Osteocyte (in vitro differentiated cells): ENCODE measurements around the gene B3GAT1. TPM values are rescaled to one million over a fixed set of nuclear protein-coding genes. Genes with fewer than 3 reads are reported as not detected.

ENCODE experiments used
- DNase-seq: peaks from one replicate; pipeline ENCODE4 v3.0.0; 2021; ENCODE audit warnings: mixed read lengths; ENCODE audit not compliant: unreplicated experiment; ENCODE audit errors: extremely low spot score
- H3K27ac Mint-ChIP-seq: one replicate; pipeline ENCODE4 v1.8.0; 2021; ENCODE audit warnings: mild to moderate bottlenecking, mixed read lengths; ENCODE audit not compliant: unreplicated experiment
- H3K27me3 Mint-ChIP-seq: one replicate; pipeline ENCODE4 v1.8.0; 2021; ENCODE audit warnings: mixed read lengths; ENCODE audit not compliant: unreplicated experiment
- H3K36me3 Mint-ChIP-seq: one replicate; pipeline ENCODE4 v1.8.0; 2021; ENCODE audit warnings: mixed read lengths; ENCODE audit not compliant: unreplicated experiment
- H3K4me1 Mint-ChIP-seq: one replicate; pipeline ENCODE4 v1.8.0; 2021; ENCODE audit warnings: mixed read lengths; ENCODE audit not compliant: unreplicated experiment
- H3K4me3 Mint-ChIP-seq: one replicate; pipeline ENCODE4 v1.8.0; 2021; ENCODE audit warnings: mild to moderate bottlenecking, moderate library complexity, mixed read lengths; ENCODE audit not compliant: unreplicated experiment
- H3K9me3 Mint-ChIP-seq: one replicate; pipeline ENCODE4 v1.8.0; 2021; ENCODE audit warnings: mixed read lengths; ENCODE audit not compliant: unreplicated experiment
- CTCF ChIP-seq: fragments of 200-600 bp; sonication (generic); IDR thresholded peaks from 2 replicates; pipeline ENCODE4 v1.5.0; 2021; ENCODE audit warnings: antibody characterized with exemption, mild to moderate bottlenecking, moderate library complexity
- total RNA-seq: library from RNA; stranded (reverse); gene quantifications from 2 replicates; pipeline ENCODE4 v1.2.1, GENCODE V29; 2021

Gene B3GAT1
- total RNA-seq, 1 donor from 2014 or later = 2.4 TPM

DNA sequence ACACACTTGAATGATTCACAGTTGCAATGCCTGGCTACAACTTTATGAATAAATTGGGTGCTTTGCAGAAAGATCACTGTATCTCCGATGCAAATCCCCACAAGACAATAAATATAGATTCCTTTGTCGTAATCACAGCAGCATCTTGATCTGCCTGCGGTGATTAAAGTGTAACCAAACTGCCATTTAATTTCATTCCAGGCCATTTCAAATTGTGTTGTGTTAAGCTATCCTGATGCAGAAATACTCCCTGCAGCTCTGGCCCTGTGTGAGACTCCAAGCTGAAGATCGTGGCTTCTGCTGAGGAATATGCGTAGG is 40.8 kb upstream of the B3GAT1 start:
- peaks cover 29% of the 10 kb centered on the region for H3K9me3 Mint-ChIP-seq
- no peaks in the 10 kb centered on the region for H3K4me1 Mint-ChIP-seq
- no peak for TF ChIP-seq CTCF
- H3K36me3 Mint-ChIP-seq = no peaks in the 10 kb centered on the region
- no peak overlapping the region for H3K27ac Mint-ChIP-seq
- no peaks in the 10 kb centered on the region for H3K27me3 Mint-ChIP-seq
- no peak for DNase-seq
- H3K4me3 Mint-ChIP-seq = no peak overlapping the region

GRCh38 chr11:134452026-134452837 is 40.2 kb upstream of the B3GAT1 start:
- no peak for DNase-seq
- TF ChIP-seq CTCF = no peak
- no peaks in the 10 kb centered on the region for H3K36me3 Mint-ChIP-seq
- no peak overlapping the region for H3K27ac Mint-ChIP-seq
- peaks cover 29% of the 10 kb centered on the region for H3K9me3 Mint-ChIP-seq
- no peak overlapping the region for H3K4me3 Mint-ChIP-seq
- no peaks in the 10 kb centered on the region for H3K27me3 Mint-ChIP-seq
- no peaks in the 10 kb centered on the region for H3K4me1 Mint-ChIP-seq

DNA sequence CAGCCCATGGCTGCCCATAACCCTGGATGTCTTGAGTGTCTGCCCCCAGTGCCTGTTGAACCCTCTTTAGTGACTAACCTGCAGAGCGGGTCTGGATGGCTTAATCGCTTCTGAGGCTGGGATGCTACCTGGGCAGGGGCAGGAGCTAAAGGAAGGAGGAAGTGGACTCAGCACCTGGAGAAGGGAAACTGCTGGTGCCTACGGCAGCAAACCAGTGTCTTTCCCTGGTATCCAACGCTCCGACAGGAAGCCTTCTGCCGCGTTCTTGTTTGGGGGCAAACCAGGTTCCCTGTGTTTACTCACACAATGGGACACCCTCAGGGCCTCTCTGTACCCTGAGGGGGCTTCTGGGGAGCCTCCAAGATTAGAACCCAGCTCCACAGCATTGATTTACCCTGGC is 38.1 kb upstream of the B3GAT1 start:
- no peak for TF ChIP-seq CTCF
- no peak for DNase-seq
- H3K27ac Mint-ChIP-seq = no peak overlapping the region
- no peaks in the 10 kb centered on the region for H3K36me3 Mint-ChIP-seq
- H3K4me3 Mint-ChIP-seq = no peak overlapping the region
- no peaks in the 10 kb centered on the region for H3K4me1 Mint-ChIP-seq
- H3K9me3 Mint-ChIP-seq = peaks cover 16% of the 10 kb centered on the region
- H3K27me3 Mint-ChIP-seq = no peaks in the 10 kb centered on the region

DNA sequence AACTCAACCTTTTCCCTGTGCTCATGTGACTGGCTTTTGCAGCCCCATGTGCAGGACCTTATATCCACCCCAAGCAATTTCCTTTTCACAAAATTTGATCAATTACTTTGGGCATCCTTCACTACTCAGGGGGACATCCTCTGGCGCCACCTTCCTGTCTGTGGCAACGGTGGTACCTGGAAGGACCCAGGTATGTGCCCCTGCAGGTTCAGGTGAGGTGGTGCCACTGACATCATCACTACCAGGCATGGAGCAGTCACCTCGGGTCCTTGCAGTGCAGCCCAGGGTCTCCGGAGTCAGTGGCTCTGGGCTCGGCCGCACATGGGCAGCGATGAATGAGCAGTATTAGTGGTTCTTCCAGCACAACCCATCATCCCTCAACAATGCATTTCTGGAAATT is 37.7 kb upstream of the B3GAT1 start:
- Mint-ChIP-seq H3K27me3 (no peaks in the 10 kb centered on the region), H3K27ac (no peak overlapping the region), H3K4me3 (no peak overlapping the region), H3K4me1 (no peaks in the 10 kb centered on the region), H3K9me3 (peaks cover 11% of the 10 kb centered on the region), H3K36me3 (no peaks in the 10 kb centered on the region)
- no peak for DNase-seq
- no peak for TF ChIP-seq CTCF

DNA sequence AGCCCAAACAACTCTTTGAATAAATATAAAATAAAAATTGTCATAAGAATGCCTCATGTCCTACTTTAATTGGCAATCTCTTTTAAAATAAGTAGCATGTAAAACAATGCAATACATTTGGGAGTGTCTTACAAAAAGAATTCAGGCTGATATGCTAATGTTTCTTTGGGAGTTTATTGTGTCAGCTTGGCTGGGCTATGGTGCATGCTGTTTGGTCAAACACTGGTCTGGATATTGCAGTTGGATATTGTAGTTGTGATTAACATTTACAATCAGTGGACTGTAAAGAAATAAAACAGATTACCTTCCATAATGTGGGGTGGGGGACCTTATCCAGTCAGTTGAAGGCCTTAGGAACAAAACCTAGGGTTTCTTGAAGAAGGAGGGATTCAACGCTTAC is 37.0 kb upstream of the B3GAT1 start:
- Mint-ChIP-seq H3K4me1 (no peaks in the 10 kb centered on the region), H3K4me3 (no peak overlapping the region), H3K9me3 (peaks cover 10% of the 10 kb centered on the region), H3K27ac (no peak overlapping the region), H3K27me3 (no peaks in the 10 kb centered on the region), H3K36me3 (no peaks in the 10 kb centered on the region)
- no peak for TF ChIP-seq CTCF
- DNase-seq = no peak
